DND-41 (cell line): ENCODE measurements around the gene PRPF6.

ENCODE experiments used
- ATAC-seq: fragments of 200-7000 bp; cut with Tn5 transposase; 3 replicates; pipeline ENCODE4 v1.9.1; 2021; ENCODE audit warnings: low read depth; ENCODE audit not compliant: insufficient read depth
- DNase-seq: peaks from one replicate; pipeline ENCODE4 v3.0.0-alpha.2; 2020
- H2AFZ ChIP-seq: 2 replicates; pipeline ENCODE4 v1.6.0; 2012; ENCODE audit warnings: low read depth, low read length
- H3K27ac ChIP-seq: 2 replicates; pipeline ENCODE4 v1.5.1; 2012; ENCODE audit warnings: low read length, inconsistent platforms
- H3K27me3 ChIP-seq: fragments of 200-600 bp; sonication (generic); 2 replicates; pipeline ENCODE4 v1.6.0; 2012; ENCODE audit warnings: low read length, mild to moderate bottlenecking, inconsistent platforms; ENCODE audit not compliant: insufficient read depth, poor library complexity
- H3K36me3 ChIP-seq: 2 replicates; pipeline ENCODE4 v1.5.1; 2012; ENCODE audit warnings: low read length, inconsistent platforms; ENCODE audit not compliant: insufficient read depth
- H3K4me1 ChIP-seq: 2 replicates; pipeline ENCODE4 v1.5.1; 2012; ENCODE audit warnings: mild to moderate bottlenecking, low read length; ENCODE audit not compliant: insufficient read depth
- H3K4me2 ChIP-seq: 2 replicates; pipeline ENCODE4 v1.6.0; 2012; ENCODE audit warnings: mild to moderate bottlenecking, moderate library complexity, low read length, inconsistent platforms; ENCODE audit not compliant: insufficient read depth
- H3K4me3 ChIP-seq, 2 experiments: fragments of 200-600 bp in 1 of 2; shearing (Covaris generic) in 1 of 2; 2 replicates each; pipeline ENCODE4 v1.5.1; 2012 to 2016; ENCODE audit warnings: inconsistent platforms in 2 of 2, low read length in 2 of 2, mild to moderate bottlenecking in 2 of 2, low read depth in 1 of 2, moderate library complexity in 1 of 2
- H3K79me2 ChIP-seq: 2 replicates; pipeline ENCODE4 v1.6.0; 2012; ENCODE audit warnings: low read length, inconsistent platforms; ENCODE audit not compliant: insufficient read depth
- H3K9ac ChIP-seq: 2 replicates; pipeline ENCODE4 v1.6.0; 2012; ENCODE audit warnings: low read depth, mild to moderate bottlenecking, inconsistent platforms, low read length, moderate library complexity
- H3K9me3 ChIP-seq: 2 replicates; pipeline ENCODE4 v1.5.1; 2012; ENCODE audit warnings: low read length, moderate library complexity, mild to moderate bottlenecking, inconsistent platforms; ENCODE audit not compliant: insufficient read depth, severe bottlenecking
- H4K20me1 ChIP-seq: 2 replicates; pipeline ENCODE4 v1.6.0; 2012; ENCODE audit warnings: low read length; ENCODE audit not compliant: insufficient read depth
- EZH2 ChIP-seq: IDR thresholded peaks from 3 replicates; pipeline ENCODE4 v1.6.1; 2012; ENCODE audit warnings: borderline replicate concordance, low read depth, mild to moderate bottlenecking, moderate library complexity, low read length, inconsistent platforms; ENCODE audit not compliant: severe bottlenecking
- TF ChIP-seq, protein P1 (sequence below): IDR thresholded peaks from 2 replicates; pipeline ENCODE4 v1.5.1; 2012; ENCODE audit warnings: borderline replicate concordance, low read length, moderate library complexity, mild to moderate bottlenecking; ENCODE audit not compliant: poor library complexity, severe bottlenecking; ENCODE audit errors: extremely low read depth

PRPF6 gene

GRCh38 chr20:63955827-63956663 is 24.9 kb upstream of the PRPF6 start, which contains the start of gene UCKL1:
TSS of gene UCKL1 (minus strand) at chr20:63956416. CDS start at chr20:63956372, 44 bp downstream.
- no peaks in the 10 kb centered on the region for H3K27me3 ChIP-seq
- peak within 1 kb of the TSS; percentile 99 for H3K9ac ChIP-seq
- H4K20me1 ChIP-seq: peaks cover 64% of the 10 kb centered on the region
- peaks cover 29% of the 10 kb centered on the region for H3K4me1 ChIP-seq
- H3K79me2 ChIP-seq: peaks cover 51% of the 10 kb centered on the region
- H3K4me3 ChIP-seq: peak within 1 kb of the TSS; percentile 78 to 97
- peaks cover 63% of the 10 kb centered on the region for H3K36me3 ChIP-seq
- peak within 1 kb of the TSS; percentile 89 for H3K27ac ChIP-seq
- H2AFZ ChIP-seq: peak within 1 kb of the TSS; percentile 96
- peak within 1 kb of the TSS; percentile 96 for H3K4me2 ChIP-seq
- peak; percentile 90 for DNase-seq
- H3K9me3 ChIP-seq: no peaks in the 10 kb centered on the region
- ATAC-seq: peak; percentile 89
- TF ChIP-seq EZH2: no peak
- TF ChIP-seq, protein P1, sequence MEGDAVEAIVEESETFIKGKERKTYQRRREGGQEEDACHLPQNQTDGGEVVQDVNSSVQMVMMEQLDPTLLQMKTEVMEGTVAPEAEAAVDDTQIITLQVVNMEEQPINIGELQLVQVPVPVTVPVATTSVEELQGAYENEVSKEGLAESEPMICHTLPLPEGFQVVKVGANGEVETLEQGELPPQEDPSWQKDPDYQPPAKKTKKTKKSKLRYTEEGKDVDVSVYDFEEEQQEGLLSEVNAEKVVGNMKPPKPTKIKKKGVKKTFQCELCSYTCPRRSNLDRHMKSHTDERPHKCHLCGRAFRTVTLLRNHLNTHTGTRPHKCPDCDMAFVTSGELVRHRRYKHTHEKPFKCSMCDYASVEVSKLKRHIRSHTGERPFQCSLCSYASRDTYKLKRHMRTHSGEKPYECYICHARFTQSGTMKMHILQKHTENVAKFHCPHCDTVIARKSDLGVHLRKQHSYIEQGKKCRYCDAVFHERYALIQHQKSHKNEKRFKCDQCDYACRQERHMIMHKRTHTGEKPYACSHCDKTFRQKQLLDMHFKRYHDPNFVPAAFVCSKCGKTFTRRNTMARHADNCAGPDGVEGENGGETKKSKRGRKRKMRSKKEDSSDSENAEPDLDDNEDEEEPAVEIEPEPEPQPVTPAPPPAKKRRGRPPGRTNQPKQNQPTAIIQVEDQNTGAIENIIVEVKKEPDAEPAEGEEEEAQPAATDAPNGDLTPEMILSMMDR: no peak

DNA sequence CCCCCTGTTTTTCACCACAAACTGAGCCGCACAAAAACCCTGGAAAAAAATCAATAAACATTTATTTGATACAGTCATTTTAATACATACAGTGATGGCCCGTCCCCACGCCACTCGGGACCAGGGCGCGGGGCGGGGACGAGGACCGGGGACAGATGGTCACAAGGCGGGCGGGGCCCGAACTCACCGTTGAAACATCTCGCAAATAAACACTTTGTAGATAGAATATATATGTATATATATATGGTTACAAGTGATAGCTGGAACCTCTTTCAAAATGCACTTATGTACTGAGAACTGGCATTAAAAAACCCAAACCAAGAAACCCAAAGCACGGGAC is 24.3 kb upstream of the PRPF6 start:
- H3K27me3 ChIP-seq: no peaks in the 10 kb centered on the region
- H3K27ac ChIP-seq: no peak overlapping the region
- peaks cover 64% of the 10 kb centered on the region for H4K20me1 ChIP-seq
- TF ChIP-seq, protein P1: no peak
- H3K4me1 ChIP-seq: peaks cover 29% of the 10 kb centered on the region
- no peak overlapping the region for H2AFZ ChIP-seq
- no peak overlapping the region for H3K9ac ChIP-seq
- H3K4me2 ChIP-seq: peak overlapping the region; percentile 36; the same call in 1 of the 2 replicates
- ATAC-seq (no peak), DNase-seq (no peak)
- H3K36me3 ChIP-seq: peaks cover 67% of the 10 kb centered on the region
- peaks cover 45% of the 10 kb centered on the region for H3K79me2 ChIP-seq
- H3K9me3 ChIP-seq: no peaks in the 10 kb centered on the region
- no peak overlapping the region for H3K4me3 ChIP-seq

- Histone ChIP-seq H2AFZ (no peak overlapping the region), H3K9ac (no peak overlapping the region), H3K27me3 (no peaks in the 10 kb centered on the region), H3K4me1 (peaks cover 29% of the 10 kb centered on the region), H3K4me2 (peak overlapping the region; percentile 36; the same call in 1 of the 2 replicates), H3K36me3 (peaks cover 70% of the 10 kb centered on the region), H3K27ac (no peak overlapping the region; the same call in 1 of the 2 replicates), H3K9me3 (no peaks in the 10 kb centered on the region), H4K20me1 (peaks cover 60% of the 10 kb centered on the region), H3K79me2 (peaks cover 40% of the 10 kb centered on the region), H3K4me3 (no peak overlapping the region)
- ATAC-seq (no peak), DNase-seq (no peak)
- TF ChIP-seq, protein P1: no peak
- no peak for TF ChIP-seq EZH2
Measured at GRCh38 chr20:63957004-63957689, 23.8 kb upstream of the PRPF6 start.
